Thyroid gland (tissue), 4 donors: Measurements from ENCODE around the gene TRIM33.

Source experiments
- POLR2A ChIP-seq, 2 donors: fragments of 450-650 bp; IDR thresholded peaks; one replicate each; pipeline ENCODE4 v1.6.1; 2017; ENCODE audit warnings: antibody characterized with exemption in 2 of 2, mild to moderate bottlenecking in 2 of 2, moderate library complexity in 1 of 2
- TF ChIP-seq, protein P1 (sequence below), 6 experiments: fragments of 200-600 bp in 3 of 6; fragments of 450-650 bp in 3 of 6; sonication (generic) in 3 of 6; IDR thresholded peaks; one replicate each; pipeline ENCODE4 v1.5.1; 2016 to 2019; ENCODE audit warnings: antibody characterized with exemption in 6 of 6, mild to moderate bottlenecking in 2 of 6, inconsistent platforms in 1 of 6, moderate library complexity in 1 of 6

DNA sequence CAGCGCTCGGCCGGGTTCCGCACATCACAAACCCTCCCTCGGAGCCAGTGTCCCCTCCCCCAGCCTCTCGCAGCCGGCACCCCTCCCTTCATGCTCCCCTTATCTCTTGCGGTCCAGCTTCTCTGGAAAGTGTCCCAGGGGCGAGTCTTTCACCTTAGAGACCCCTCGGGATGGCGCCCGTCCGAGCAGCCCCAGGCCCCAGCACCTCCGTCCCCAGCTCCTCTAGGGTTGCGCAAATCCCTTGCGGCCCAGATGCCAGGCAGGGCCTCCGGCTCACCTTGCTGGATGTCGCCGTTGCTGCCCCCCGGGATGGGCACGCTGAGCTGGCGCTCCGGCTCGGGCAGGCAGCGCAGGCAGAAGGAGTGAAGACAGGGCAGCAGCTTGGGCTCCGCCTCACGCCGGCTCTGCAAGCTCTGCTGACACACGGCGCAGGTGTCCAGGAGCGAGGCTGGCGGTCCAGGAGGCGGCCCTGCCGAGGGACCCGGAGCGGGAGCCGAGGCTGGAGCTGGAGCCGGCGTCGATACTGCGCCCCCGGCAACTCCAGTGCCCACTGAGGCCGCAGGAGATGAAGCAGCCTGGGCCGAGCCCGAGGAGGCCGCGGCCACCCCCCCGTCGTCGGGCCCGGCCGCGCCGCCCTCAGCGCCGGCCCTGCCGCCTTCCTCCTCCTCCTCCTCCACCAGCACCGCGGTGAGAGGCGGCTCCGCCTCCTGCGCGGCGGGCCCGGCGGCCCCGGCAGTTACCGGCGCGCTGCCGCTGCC is 550 bp downstream of the TRIM33 start:
- TF ChIP-seq, protein P1, sequence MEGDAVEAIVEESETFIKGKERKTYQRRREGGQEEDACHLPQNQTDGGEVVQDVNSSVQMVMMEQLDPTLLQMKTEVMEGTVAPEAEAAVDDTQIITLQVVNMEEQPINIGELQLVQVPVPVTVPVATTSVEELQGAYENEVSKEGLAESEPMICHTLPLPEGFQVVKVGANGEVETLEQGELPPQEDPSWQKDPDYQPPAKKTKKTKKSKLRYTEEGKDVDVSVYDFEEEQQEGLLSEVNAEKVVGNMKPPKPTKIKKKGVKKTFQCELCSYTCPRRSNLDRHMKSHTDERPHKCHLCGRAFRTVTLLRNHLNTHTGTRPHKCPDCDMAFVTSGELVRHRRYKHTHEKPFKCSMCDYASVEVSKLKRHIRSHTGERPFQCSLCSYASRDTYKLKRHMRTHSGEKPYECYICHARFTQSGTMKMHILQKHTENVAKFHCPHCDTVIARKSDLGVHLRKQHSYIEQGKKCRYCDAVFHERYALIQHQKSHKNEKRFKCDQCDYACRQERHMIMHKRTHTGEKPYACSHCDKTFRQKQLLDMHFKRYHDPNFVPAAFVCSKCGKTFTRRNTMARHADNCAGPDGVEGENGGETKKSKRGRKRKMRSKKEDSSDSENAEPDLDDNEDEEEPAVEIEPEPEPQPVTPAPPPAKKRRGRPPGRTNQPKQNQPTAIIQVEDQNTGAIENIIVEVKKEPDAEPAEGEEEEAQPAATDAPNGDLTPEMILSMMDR (IDR thresholded peaks at IDR 0.05): no peak
- TF ChIP-seq POLR2A (IDR thresholded peaks at IDR 0.05): no peak
